ENCODE results near the gene CREB3L2. TPM values are rescaled to one million over a fixed set of nuclear protein-coding genes. Genes with fewer than 3 reads are reported as not detected.

The CREB3L2 gene
- total and polyA plus RNA-seq, 2 of the 13 experiments (the other 11 are each of a cell fraction or from before 2014, with no cell fraction given): 22.1 to 41.1 TPM

DNA sequence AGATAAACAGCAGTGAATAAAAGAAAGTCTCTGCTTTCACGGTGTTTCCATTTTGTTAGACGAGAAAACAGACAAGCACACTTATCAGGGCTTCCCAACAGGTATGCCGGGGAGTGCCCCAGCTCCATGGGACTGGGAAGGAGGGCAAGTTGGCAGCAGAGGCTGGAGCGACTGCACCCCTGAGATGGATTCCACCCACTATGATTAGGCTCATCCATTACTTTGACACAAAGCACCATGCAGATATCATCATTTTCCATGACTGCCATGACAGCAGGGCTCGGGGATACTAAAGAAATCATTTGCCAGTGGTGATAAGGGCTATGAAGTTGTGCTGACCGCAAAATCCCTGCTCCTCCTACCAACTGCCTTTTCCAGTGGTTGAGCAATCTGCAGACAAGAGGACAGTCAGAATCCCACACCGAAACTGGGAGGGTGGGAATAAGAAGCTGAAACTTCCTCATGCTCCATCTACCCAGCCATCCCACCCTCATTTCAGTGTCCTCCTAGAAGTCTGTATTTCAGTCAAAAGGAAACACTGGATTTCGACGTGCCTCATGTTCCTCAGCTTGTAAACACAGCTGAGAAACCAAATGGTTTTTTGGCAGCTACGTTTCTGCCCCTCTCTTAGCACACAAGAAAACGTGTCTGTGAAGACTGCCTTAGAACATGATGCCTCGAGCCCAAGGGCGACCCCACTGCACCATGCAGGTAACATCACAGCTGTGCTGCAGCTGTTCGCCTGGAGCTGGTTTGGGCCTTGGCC lies 15.5 kb downstream of the CREB3L2 start (continued):
- TF ChIP-seq ZIK1 (CRISPR knock-in tag; IDR thresholded peaks at IDR 0.05; ENCODE audit: borderline replicate concordance, low read depth) (no peak), ZFY (CRISPR knock-in tag; IDR thresholded peaks at IDR 0.05) (no peak), POLR2A (IDR thresholded peaks at IDR 0.05; ENCODE audit: insufficient read depth in 1 of 2, low read depth in 2 of 2, low read length in 2 of 2) (no peak), HDAC6 (IDR thresholded peaks at IDR 0.05; ENCODE audit: low read depth, low read length) (no peak), NFKBIZ (CRISPR knock-in tag; IDR thresholded peaks at IDR 0.05) (no peak), ZNF644 (CRISPR knock-in tag; IDR thresholded peaks at IDR 0.05; ENCODE audit: low read depth) (no peak), ZNF441 (CRISPR knock-in tag; IDR thresholded peaks at IDR 0.05; ENCODE audit: borderline replicate concordance) (no peak), TCF12 (IDR thresholded peaks at IDR 0.05) (no peak), TCF12 (CRISPR knock-in tag; IDR thresholded peaks at IDR 0.05) (no peak)
- TF ChIP-seq, protein P1, sequence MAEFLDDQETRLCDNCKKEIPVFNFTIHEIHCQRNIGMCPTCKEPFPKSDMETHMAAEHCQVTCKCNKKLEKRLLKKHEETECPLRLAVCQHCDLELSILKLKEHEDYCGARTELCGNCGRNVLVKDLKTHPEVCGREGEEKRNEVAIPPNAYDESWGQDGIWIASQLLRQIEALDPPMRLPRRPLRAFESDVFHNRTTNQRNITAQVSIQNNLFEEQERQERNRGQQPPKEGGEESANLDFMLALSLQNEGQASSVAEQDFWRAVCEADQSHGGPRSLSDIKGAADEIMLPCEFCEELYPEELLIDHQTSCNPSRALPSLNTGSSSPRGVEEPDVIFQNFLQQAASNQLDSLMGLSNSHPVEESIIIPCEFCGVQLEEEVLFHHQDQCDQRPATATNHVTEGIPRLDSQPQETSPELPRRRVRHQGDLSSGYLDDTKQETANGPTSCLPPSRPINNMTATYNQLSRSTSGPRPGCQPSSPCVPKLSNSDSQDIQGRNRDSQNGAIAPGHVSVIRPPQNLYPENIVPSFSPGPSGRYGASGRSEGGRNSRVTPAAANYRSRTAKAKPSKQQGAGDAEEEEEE (CRISPR knock-in tag; IDR thresholded peaks at IDR 0.05; ENCODE audit: borderline replicate concordance): no peak
- TF ChIP-seq, protein P2, sequence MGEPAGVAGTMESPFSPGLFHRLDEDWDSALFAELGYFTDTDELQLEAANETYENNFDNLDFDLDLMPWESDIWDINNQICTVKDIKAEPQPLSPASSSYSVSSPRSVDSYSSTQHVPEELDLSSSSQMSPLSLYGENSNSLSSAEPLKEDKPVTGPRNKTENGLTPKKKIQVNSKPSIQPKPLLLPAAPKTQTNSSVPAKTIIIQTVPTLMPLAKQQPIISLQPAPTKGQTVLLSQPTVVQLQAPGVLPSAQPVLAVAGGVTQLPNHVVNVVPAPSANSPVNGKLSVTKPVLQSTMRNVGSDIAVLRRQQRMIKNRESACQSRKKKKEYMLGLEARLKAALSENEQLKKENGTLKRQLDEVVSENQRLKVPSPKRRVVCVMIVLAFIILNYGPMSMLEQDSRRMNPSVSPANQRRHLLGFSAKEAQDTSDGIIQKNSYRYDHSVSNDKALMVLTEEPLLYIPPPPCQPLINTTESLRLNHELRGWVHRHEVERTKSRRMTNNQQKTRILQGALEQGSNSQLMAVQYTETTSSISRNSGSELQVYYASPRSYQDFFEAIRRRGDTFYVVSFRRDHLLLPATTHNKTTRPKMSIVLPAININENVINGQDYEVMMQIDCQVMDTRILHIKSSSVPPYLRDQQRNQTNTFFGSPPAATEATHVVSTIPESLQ (CRISPR knock-in tag; conservative IDR thresholded peaks at IDR 0.05): no peak
- TF ChIP-seq, protein P3, sequence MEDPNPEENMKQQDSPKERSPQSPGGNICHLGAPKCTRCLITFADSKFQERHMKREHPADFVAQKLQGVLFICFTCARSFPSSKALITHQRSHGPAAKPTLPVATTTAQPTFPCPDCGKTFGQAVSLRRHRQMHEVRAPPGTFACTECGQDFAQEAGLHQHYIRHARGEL (CRISPR knock-in tag; IDR thresholded peaks at IDR 0.05): no peak
- TF ChIP-seq, protein P4, sequence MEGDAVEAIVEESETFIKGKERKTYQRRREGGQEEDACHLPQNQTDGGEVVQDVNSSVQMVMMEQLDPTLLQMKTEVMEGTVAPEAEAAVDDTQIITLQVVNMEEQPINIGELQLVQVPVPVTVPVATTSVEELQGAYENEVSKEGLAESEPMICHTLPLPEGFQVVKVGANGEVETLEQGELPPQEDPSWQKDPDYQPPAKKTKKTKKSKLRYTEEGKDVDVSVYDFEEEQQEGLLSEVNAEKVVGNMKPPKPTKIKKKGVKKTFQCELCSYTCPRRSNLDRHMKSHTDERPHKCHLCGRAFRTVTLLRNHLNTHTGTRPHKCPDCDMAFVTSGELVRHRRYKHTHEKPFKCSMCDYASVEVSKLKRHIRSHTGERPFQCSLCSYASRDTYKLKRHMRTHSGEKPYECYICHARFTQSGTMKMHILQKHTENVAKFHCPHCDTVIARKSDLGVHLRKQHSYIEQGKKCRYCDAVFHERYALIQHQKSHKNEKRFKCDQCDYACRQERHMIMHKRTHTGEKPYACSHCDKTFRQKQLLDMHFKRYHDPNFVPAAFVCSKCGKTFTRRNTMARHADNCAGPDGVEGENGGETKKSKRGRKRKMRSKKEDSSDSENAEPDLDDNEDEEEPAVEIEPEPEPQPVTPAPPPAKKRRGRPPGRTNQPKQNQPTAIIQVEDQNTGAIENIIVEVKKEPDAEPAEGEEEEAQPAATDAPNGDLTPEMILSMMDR (CRISPR knock-in tag; IDR thresholded peaks at IDR 0.05): 0 out of 2 replicates have a peak, but pooled peaks have one; percentile 18
